ENCODE results near the gene OLFM4. TPM values are rescaled to one million over a fixed set of nuclear protein-coding genes. Genes with fewer than 3 reads are reported as not detected.

Gene OLFM4
- total and polyA plus RNA-seq, 2 of the 8 experiments (the other 6 are each of a cell fraction or from before 2014, with no cell fraction given) = not detected

DNA sequence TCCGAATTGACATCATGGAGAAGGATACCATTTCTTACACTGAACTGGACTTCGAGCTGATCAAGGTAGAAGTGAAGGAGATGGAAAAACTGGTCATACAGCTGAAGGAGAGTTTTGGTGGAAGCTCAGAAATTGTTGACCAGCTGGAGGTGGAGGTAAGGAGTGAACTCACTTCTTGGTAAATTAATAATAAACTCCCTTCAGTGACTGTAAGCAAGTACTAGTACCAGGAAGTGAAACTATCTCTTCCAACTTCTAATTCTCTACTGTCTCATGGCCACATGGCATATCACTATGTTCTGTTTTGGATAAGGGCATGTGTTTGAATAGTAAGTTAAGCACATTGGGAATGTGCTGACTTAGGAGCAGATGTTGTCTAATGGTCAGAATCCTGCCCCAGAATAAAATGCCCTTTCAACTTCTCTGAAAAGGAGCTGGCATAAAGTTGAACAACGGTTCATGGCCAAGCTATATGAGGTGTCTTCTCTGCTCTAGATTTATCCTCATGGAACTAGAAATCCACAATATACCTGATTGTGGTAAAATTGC is 13.4 kb downstream of the OLFM4 start:
- Histone ChIP-seq H3K4me2 (ENCODE audit: insufficient read depth in 1 of 2, low read depth in 2 of 2, low read length in 2 of 2) (no peak overlapping the region), H3K79me1 (ENCODE audit: low read depth, low read length) (no peaks in the 10 kb centered on the region), H3K4me3 (ENCODE audit: extremely low read depth in 1 of 4, insufficient read depth in 2 of 4, low read depth in 3 of 4, low read length in 4 of 4) (no peak overlapping the region), H2BK20ac (ENCODE audit: low read length) (no peak overlapping the region), H3K18ac (ENCODE audit: extremely low read depth, low read length) (no peak overlapping the region), H2AK5ac (ENCODE audit: low read depth, low read length) (no peak overlapping the region), H3K27me3 (replicated peaks in 1 of 4; ENCODE audit: control insufficient read depth in 3 of 4, extremely low read depth in 1 of 4, insufficient read depth in 3 of 4, low read length in 3 of 4) (no peaks in the 10 kb centered on the region), H2BK12ac (ENCODE audit: low read depth, low read length) (no peak overlapping the region), H3K14ac (ENCODE audit: insufficient read length) (no peak overlapping the region), H3K79me2 (ENCODE audit: control insufficient read depth in 1 of 2, insufficient read depth in 2 of 2, low read length in 2 of 2) (no peaks in the 10 kb centered on the region), H3K23ac (ENCODE audit: insufficient read length) (no peak overlapping the region), H3K9me3 (ENCODE audit: insufficient read depth in 2 of 2, low read depth in 1 of 2, low read length in 1 of 2) (no peaks in the 10 kb centered on the region), H3K4ac (replicated peaks; ENCODE audit: insufficient read length, low read depth, low read length) (no peak overlapping the region), H4K91ac (replicated peaks; ENCODE audit: insufficient read length, low read length) (no peak overlapping the region), H2BK120ac (replicated peaks; ENCODE audit: low read depth, low read length) (no peak overlapping the region), H3K36me3 (ENCODE audit: control insufficient read depth in 2 of 4, insufficient read depth in 4 of 4, low read length in 3 of 4) (no peaks in the 10 kb centered on the region), H4K5ac (ENCODE audit: insufficient read length, low read depth, low read length) (no peak overlapping the region), H3K9ac (replicated peaks in 1 of 4; ENCODE audit: extremely low read depth in 1 of 4, low read depth in 3 of 4, low read length in 3 of 4) (no peak overlapping the region), H4K20me1 (replicated peaks in 1 of 2; ENCODE audit: control insufficient read depth in 1 of 2, insufficient read depth in 2 of 2, low read length in 2 of 2) (no peaks in the 10 kb centered on the region), H4K8ac (ENCODE audit: extremely low read depth, insufficient read depth, low read length) (no peak overlapping the region), H3K23me2 (ENCODE audit: low read depth, low read length) (no peaks in the 10 kb centered on the region), H2AFZ (ENCODE audit: low read length) (no peak overlapping the region), H2BK15ac (ENCODE audit: low read length) (no peak overlapping the region), H3K27ac (ENCODE audit: low read depth, low read length) (no peak overlapping the region), H2BK5ac (ENCODE audit: low read depth, low read length) (no peak overlapping the region), H3K56ac (replicated peaks; ENCODE audit: insufficient read length, low read depth, low read length) (no peak overlapping the region), H3K4me1 (replicated peaks in 1 of 4; ENCODE audit: control insufficient read depth in 3 of 4, insufficient read depth in 4 of 4, low read length in 3 of 4) (peaks cover 0 to 3% (median 0%) of the 10 kb centered on the region in 4 experiments; a peak in 1 of 7 replicates)
- ChIA-PET CTCF (ENCODE audit: partially characterized antibody) (interaction anchor here (1.3 to 1.8 kb wide), 3 partner anchors 36 to 145 kb away, joined by 4 read pairs; no protein-coding TSS in a partner anchor), POLR2A (ENCODE audit: partially characterized antibody) (no interaction called here)
- DNase-seq (ENCODE audit: low read depth in 1 of 2, low spot score in 2 of 2) (no peak), FAIRE-seq (no peak)
- WGBS, 2 experiments (ENCODE audit: extremely low coverage in 1 of 2, insufficient coverage in 1 of 2, insufficient read length in 1 of 2, insufficient replicate concordance in 2 of 2, low coverage in 1 of 2, low lambda C conversion rate in 2 of 2, missing lambda C conversion rate in 1 of 2) = 60% methylated on average over 3 of the region's 3 CpGs; no CpG with 5 or more reads in 1 of the 2 experiments
- TF ChIP-seq JUN (IDR thresholded peaks at IDR 0.05; ENCODE audit: low read depth, low read length) (no peak), YY1 (IDR thresholded peaks at IDR 0.05; ENCODE audit: low read depth, low read length) (no peak), NRF1 (IDR thresholded peaks at IDR 0.05; ENCODE audit: low read depth, low read length) (no peak), HDAC2 (IDR thresholded peaks at IDR 0.05; ENCODE audit: borderline replicate concordance in 1 of 2, low read depth in 2 of 2, low read length in 2 of 2) (no peak), BACH1 (IDR thresholded peaks at IDR 0.05; ENCODE audit: low read length) (no peak), SUZ12 (IDR thresholded peaks at IDR 0.05; ENCODE audit: low read length) (no peak), TBP (IDR thresholded peaks at IDR 0.05; ENCODE audit: low read depth, low read length) (no peak), KDM5A (IDR thresholded peaks at IDR 0.05; ENCODE audit: low read length) (no peak), NANOG (IDR thresholded peaks at IDR 0.05; ENCODE audit: insufficient read depth, low read depth, low read length, poor library complexity, severe bottlenecking) (no peak), RAD21 (IDR thresholded peaks at IDR 0.05 in 1 of 2, conservative IDR thresholded peaks at IDR 0.05 in 1 of 2; ENCODE audit: low read depth in 2 of 2, low read length in 2 of 2) (no peak)
- TF ChIP-seq, protein P1, sequence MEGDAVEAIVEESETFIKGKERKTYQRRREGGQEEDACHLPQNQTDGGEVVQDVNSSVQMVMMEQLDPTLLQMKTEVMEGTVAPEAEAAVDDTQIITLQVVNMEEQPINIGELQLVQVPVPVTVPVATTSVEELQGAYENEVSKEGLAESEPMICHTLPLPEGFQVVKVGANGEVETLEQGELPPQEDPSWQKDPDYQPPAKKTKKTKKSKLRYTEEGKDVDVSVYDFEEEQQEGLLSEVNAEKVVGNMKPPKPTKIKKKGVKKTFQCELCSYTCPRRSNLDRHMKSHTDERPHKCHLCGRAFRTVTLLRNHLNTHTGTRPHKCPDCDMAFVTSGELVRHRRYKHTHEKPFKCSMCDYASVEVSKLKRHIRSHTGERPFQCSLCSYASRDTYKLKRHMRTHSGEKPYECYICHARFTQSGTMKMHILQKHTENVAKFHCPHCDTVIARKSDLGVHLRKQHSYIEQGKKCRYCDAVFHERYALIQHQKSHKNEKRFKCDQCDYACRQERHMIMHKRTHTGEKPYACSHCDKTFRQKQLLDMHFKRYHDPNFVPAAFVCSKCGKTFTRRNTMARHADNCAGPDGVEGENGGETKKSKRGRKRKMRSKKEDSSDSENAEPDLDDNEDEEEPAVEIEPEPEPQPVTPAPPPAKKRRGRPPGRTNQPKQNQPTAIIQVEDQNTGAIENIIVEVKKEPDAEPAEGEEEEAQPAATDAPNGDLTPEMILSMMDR (IDR thresholded peaks at IDR 0.05; ENCODE audit: control extremely low read depth in 1 of 3, insufficient read depth in 1 of 3, low read depth in 1 of 3, low read length in 3 of 3) = no peak
